Esophagus muscularis mucosa (tissue), 4 donors: ENCODE data around the gene UBE2V1. TPM values are rescaled to one million over a fixed set of nuclear protein-coding genes. Genes with fewer than 3 reads are reported as not detected.
A peak's percentile ranks its signal among the peaks of the same experiment; 100 is the strongest.

Experiments
- DNase-seq: peaks from one replicate; pipeline ENCODE4 v3.0.0-alpha.2; 2017; ENCODE audit errors: extremely low spot score
- H3K27ac ChIP-seq, 4 donors: fragments of 200-600 bp; sonication (generic); replicated peaks in 1 of 4; 1 replicate in 3 of 4; 2 replicates in 1 of 4; pipeline ENCODE4 v1.5.1; 2016 to 2019; ENCODE audit warnings: mild to moderate bottlenecking in 1 of 4
- H3K27me3 ChIP-seq, 4 donors: fragments of 200-600 bp; sonication (generic); one replicate each; pipeline versions ENCODE4 v1.5.1 to v1.6.0; 2016 to 2019
- H3K36me3 ChIP-seq, 4 donors: fragments of 200-600 bp; sonication (generic); one replicate each; pipeline ENCODE4 v1.5.1; 2016 to 2019
- H3K4me1 ChIP-seq, 4 donors: fragments of 200-600 bp; sonication (generic); one replicate each; pipeline ENCODE4 v1.5.1; 2016 to 2019
- H3K4me3 ChIP-seq, 4 donors: fragments of 200-600 bp; sonication (generic); 1 replicate in 2 of 4; 2 replicates in 2 of 4; pipeline ENCODE4 v1.5.1; 2016 to 2019; ENCODE audit warnings: mild to moderate bottlenecking in 4 of 4, moderate library complexity in 1 of 4
- H3K9me3 ChIP-seq, 4 donors: fragments of 200-600 bp; sonication (generic); 1 replicate in 3 of 4; 2 replicates in 1 of 4; pipeline ENCODE4 v1.5.1; 2016 to 2019
- CTCF ChIP-seq, 3 experiments: fragments of 200-600 bp in 2 of 3; fragments of 450-650 bp in 1 of 3; sonication (generic) in 2 of 3; IDR thresholded peaks; one replicate each; pipeline ENCODE4 v1.5.1; 2017 to 2019; ENCODE audit warnings: antibody characterized with exemption in 3 of 3, mild to moderate bottlenecking in 2 of 3, moderate library complexity in 1 of 3
- EP300 ChIP-seq: sonication (generic); formaldehyde crosslinking; IDR thresholded peaks from one replicate; pipeline ENCODE4 v1.6.1; 2017; ENCODE audit warnings: antibody characterized with exemption
- POLR2A ChIP-seq: fragments of 450-650 bp; IDR thresholded peaks from one replicate; pipeline ENCODE4 v1.6.1; 2017; ENCODE audit warnings: antibody characterized with exemption, moderate library complexity, mild to moderate bottlenecking, low read depth
- POLR2AphosphoS5 ChIP-seq, 2 donors: sonication (generic); formaldehyde crosslinking; IDR thresholded peaks; one replicate each; pipeline ENCODE4 v1.6.1; 2017; ENCODE audit warnings: antibody characterized with exemption in 2 of 2
- WGBS: methylation state at CpG from one replicate; pipeline ENCODE4 v1.1.5; 2018; 5-methylcytosine and 5-hydroxymethylcytosine counted together
- intact Hi-C: fragments of 100-400 bp; cut with DNase I; formaldehyde crosslinking; loops from one replicate; pipeline ENCODE4 v1.15.1; 2023
- total RNA-seq, 4 donors: library from RNA; depleted of rRNA; stranded (reverse); fragments of >200 nt; gene quantifications; one replicate each; pipeline versions ENCODE4 v1.1.0 to v1.2.1, GENCODE V29; 2016

UBE2V1 gene
- total RNA-seq, 4 donors from 2014 or later = 66.8 to 104 (median 78.3) TPM

DNA sequence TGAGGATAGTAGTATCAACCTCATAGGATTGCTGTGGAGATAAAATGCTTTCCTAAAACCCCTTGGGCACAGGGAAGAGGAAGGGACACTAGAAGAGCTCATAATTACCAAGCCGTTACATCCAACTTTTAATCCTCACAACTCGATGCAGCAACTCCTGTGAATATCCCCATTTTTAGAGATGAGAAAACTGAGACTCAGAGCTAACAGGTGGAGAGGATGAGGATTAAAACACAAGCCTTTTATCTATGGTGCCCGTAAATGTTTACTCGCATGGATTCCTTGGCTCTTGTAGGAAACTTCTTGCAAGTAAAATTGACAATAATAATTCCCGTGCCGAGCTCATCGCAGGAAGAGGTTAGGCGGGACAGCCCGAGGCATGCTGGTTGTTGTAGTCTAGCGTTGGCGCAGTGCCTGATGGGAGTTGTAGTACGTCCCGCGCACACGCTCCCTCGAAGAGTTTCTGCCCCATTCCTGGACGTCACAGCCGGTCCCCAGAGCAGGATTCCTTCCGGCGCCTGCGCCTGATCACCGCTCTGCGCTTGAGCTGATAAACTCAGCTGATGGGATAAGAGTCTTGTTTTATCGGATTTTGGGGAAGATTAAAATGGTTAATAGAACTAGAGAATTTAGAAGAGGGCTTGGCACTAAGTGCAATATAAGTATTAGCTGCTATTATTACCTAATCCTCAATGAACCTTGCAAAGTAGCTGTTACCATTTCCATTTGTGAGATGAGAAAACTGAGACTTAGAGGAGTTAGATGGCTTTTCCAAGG lies 2.8 kb upstream of the UBE2V1 start:
- DNase-seq = peak; percentile 99
- intact Hi-C loops = no loop called here
- H3K4me3 ChIP-seq = peak overlapping the region; percentile 48 to 62 (median 51)
- WGBS = 2% methylated on average over 20 of the region's 24 CpGs
- peak overlapping the region; percentile 96 to 100 (median 98) for H3K27ac ChIP-seq
- H3K9me3 ChIP-seq = no peaks in the 10 kb centered on the region
- no peaks in the 10 kb centered on the region for H3K27me3 ChIP-seq
- H3K36me3 ChIP-seq = no peaks in the 10 kb centered on the region
- peaks cover 36 to 53% (median 49%) of the 10 kb centered on the region in 4 donors for H3K4me1 ChIP-seq
- TF ChIP-seq POLR2AphosphoS5 (IDR thresholded peaks at IDR 0.05) = peak; percentile 82 to 99
- no peak for TF ChIP-seq POLR2A
- TF ChIP-seq EP300 = no peak
- peak in 1 of 3 experiments; percentile 19 for TF ChIP-seq CTCF (IDR thresholded peaks at IDR 0.05)

DNA sequence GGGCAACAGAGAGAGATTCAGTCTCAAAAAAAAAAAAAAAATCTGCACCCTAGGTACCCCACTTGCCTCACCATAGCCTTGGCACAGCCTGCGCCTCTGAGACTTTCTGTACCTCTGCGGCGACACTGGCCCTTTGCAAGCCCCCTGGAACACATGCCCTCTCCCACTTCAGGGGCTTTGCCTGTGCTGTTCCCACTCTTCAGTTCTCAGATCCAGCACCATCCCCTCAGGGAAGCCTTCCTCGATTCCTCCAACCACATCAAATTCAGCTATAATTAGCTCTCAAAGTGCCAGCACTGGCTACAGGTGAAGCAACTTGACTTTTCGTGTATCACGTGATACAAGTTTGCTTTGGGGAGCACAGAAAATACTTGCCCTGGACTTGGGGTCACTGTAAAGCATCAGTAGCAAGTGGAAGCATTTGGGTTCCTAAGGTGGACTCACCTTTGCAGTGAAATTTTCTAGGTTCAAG lies 2.1 kb upstream of the UBE2V1 start:
- no peak for DNase-seq
- Histone ChIP-seq H3K4me1 (peaks cover 42 to 56% (median 53%) of the 10 kb centered on the region in 4 donors), H3K27ac (peak overlapping the region; percentile 96 to 100 (median 98)), H3K36me3 (no peaks in the 10 kb centered on the region), H3K4me3 (peak overlapping the region; percentile 48 to 62 (median 51)), H3K27me3 (no peaks in the 10 kb centered on the region), H3K9me3 (no peaks in the 10 kb centered on the region)
- TF ChIP-seq POLR2AphosphoS5 (IDR thresholded peaks at IDR 0.05) (no peak), POLR2A (no peak), CTCF (IDR thresholded peaks at IDR 0.05) (no peak), EP300 (no peak)
- WGBS = 22% methylated on average over 3 of the region's 6 CpGs
- intact Hi-C loops = no loop called here

DNA sequence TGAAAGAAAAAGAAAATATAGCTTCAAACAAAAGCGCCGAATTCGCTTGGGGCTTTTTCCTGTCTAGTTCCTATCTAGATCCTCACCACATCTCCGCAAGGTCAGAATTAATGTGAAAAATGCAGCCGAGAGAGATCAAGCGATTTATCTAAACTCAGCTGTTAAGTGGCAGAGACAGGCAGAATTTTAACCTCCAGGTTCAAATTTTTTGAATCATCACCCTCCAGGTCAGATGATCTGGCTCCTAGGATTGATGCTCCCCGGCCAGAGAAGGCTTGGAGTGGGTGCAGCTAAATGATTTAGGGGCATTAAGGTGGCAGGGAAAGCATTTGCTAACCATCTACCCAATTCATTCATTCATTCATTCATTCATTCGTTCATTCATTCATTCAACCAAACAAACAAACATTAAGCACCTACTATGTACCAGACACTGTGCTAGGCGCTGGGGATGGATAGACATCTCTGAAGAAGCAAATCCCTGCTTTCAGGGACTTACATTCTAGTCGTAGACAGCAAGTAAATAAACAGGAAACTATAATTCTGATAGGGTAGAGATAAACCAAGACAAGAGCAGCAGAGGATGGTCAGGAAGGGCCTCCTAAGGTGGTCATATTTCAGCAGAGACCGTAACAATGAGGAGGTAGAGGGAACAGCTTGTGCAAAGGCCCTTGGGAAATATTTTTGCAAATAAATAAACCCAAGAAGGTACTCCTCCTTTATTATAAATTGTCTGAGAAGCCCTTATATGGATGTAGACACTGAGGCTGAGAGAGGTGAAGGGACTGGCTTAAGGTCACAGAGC lies 672 bp upstream of the UBE2V1 start:
- H3K36me3 ChIP-seq = no peaks in the 10 kb centered on the region
- TF ChIP-seq POLR2AphosphoS5 (IDR thresholded peaks at IDR 0.05) = no peak
- intact Hi-C loops = no loop called here
- H3K27ac ChIP-seq = peak overlapping the region; percentile 96 to 100 (median 98)
- H3K4me1 ChIP-seq = peaks cover 56 to 71% (median 67%) of the 10 kb centered on the region in 4 donors
- 18% methylated on average over 11 of the region's 11 CpGs for WGBS
- peak overlapping the region; percentile 77 to 95 (median 93) for H3K4me3 ChIP-seq
- DNase-seq = no peak
- no peaks in the 10 kb centered on the region for H3K9me3 ChIP-seq
- H3K27me3 ChIP-seq = no peaks in the 10 kb centered on the region

DNA sequence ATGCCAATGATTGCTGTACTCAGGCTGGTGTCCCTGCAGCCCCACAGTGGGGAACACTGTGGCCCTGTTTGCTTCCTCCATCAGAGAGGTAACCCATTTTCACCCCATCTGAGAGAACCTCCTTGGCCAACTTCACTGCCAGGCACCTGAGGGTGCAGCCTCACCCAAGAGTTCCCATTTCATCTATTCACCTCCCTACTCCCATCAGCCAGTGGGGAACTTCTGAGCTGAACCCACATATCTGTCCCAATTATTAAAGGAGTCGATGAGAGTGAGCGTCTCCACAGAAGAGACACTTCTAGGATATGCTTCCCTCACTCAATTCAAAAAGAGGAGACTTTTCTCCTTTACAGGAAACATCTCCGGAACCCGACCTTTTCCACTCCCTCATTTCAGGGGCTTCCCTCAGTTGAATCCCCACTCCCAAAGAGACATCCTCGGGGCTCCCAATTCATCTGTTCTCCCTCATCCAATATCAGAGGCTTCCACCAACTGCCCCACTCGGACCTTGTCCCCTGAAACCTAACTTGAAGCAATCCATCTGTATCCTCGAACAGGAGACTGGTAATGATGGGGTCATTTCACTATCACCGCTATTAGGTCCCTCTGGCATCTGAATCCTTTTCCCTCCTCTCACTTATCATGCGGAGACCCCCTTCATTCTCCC lies 988 bp downstream of the UBE2V1 start:
- Histone ChIP-seq H3K27ac (peak overlapping the region; percentile 96 to 100 (median 98)), H3K36me3 (no peaks in the 10 kb centered on the region), H3K4me3 (peak overlapping the region; percentile 77 to 95 (median 93)), H3K9me3 (no peaks in the 10 kb centered on the region), H3K27me3 (no peaks in the 10 kb centered on the region), H3K4me1 (peaks cover 73 to 87% (median 84%) of the 10 kb centered on the region in 4 donors)
- intact Hi-C loops = no loop called here
- DNase-seq = no peak
- 9% methylated on average over 9 of the region's 9 CpGs for WGBS
- no peak for TF ChIP-seq POLR2A
- no peak for TF ChIP-seq EP300
- no peak for TF ChIP-seq POLR2AphosphoS5 (IDR thresholded peaks at IDR 0.05)
- no peak for TF ChIP-seq CTCF (IDR thresholded peaks at IDR 0.05)
